ENCODE measurements around the gene FAM50B. TPM values are rescaled to one million over a fixed set of nuclear protein-coding genes. Genes with fewer than 3 reads are reported as not detected.

The FAM50B gene
- total RNA-seq, 1 donor from 2014 or later, result 3.1 TPM

DNA sequence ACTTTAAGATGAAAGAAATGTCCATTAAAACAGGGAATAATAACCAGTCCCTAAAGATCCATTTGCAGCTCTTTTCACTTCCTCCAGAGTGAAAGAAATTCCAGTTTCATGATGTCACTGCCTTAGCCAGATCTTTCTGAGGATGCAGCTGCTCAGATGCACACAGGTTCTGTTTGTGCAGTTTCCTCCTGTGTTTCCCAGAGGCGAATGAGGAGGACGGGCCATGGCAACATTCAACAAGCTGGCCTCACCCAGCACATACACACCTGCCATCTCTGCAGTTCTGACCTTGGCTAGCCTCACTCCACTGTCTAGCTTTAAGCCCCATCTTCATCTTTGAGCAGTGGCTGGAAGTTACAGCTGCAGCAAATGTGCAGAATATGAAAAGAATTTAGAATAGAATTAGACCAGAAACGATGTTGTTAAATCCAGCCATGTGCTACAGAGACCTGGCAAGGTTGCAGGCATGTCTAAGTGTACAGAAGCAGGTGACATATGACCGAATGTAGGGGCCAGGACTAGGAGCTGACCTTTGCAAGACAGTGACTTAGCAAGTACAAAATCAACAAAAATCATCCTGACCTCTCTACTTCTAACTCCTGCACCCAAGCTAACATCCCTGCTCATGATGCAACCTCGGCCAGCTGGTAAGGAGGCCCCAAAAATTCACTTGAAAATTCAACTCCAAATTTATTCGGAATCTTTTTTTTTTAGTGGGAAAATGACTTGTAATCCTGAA, 35.0 kb downstream of the FAM50B start:
- DNase-seq (ENCODE audit: low read depth), result no peak
- H3K4me3 ChIP-seq (ENCODE audit: low read depth, low read length), result no peak overlapping the region
- TF ChIP-seq, protein P1, sequence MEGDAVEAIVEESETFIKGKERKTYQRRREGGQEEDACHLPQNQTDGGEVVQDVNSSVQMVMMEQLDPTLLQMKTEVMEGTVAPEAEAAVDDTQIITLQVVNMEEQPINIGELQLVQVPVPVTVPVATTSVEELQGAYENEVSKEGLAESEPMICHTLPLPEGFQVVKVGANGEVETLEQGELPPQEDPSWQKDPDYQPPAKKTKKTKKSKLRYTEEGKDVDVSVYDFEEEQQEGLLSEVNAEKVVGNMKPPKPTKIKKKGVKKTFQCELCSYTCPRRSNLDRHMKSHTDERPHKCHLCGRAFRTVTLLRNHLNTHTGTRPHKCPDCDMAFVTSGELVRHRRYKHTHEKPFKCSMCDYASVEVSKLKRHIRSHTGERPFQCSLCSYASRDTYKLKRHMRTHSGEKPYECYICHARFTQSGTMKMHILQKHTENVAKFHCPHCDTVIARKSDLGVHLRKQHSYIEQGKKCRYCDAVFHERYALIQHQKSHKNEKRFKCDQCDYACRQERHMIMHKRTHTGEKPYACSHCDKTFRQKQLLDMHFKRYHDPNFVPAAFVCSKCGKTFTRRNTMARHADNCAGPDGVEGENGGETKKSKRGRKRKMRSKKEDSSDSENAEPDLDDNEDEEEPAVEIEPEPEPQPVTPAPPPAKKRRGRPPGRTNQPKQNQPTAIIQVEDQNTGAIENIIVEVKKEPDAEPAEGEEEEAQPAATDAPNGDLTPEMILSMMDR (conservative IDR thresholded peaks at IDR 0.05; ENCODE audit: low read depth, low read length), result no peak

GRCh38 chr6:3885262-3886036, 36.3 kb downstream of the FAM50B start:
- no peak overlapping the region for H3K4me3 ChIP-seq (ENCODE audit: low read depth, low read length)
- DNase-seq (ENCODE audit: low read depth), result no peak
- TF ChIP-seq, protein P1 (conservative IDR thresholded peaks at IDR 0.05; ENCODE audit: low read depth, low read length), result peak; percentile 59

DNA sequence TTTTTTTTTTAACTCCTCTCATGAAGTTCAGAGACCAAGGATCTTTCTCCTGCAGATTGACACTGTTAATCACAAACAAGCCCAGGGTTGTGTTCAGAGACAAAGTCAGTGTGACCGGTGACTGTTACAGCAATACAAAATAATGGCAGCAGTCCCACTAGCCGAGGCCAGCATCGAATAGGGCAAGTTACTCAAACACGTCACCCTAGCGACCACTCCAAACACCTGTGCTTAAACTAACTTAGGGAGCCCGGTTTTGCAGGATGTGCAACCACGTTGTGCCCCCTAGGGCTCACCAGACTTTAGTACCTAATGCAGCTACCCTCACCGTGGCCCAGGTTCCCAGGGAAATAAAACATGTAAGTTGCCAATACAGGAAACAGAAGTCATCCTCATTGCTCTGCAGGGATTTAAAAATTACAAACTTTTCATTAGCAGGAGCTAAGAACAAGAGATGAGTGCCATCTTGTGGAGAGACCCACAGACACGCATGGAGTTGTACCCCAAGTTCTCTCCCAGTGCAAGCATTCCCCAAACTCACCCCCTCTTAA, 38.1 kb downstream of the FAM50B start:
- no peak for DNase-seq (ENCODE audit: low read depth)

DNA sequence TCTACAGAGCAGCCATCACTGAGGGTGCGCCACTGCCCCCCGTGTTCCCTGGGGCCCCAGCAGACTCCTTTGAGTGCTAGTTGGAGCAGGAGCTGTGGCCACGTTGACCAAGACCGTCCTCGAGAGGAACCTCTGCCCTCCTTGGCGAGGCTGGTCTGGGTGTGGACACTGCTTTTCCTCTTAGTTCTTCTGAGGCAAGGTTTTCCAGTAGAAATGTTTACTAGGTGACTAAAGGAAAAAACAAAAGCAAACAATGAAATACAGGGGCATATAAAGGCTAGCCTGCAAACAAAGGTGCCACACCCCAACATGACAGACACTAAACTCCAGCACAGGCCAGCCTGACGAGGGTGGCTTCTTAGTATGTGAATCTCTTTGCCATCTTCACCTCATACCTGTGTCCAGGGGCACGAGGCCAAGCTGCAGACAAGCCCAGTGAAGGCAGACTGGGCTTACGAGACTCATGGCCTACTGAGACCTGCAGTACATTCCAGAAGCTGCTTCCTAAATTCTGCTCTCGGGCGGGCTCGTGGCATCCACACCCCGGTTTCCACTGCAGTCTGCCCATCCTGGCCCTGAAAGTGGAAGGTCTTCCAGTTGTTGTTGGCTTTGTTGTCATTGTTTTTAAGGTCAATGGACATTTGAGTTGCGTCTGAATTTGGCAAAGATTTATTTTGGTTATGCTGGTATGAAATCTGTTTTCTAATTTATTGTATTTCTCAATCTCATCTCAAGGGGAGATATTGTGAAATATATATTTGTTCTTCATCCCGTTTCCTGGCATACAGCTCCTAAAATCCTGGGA, 39.2 kb downstream of the FAM50B start:
- no peak for DNase-seq (ENCODE audit: low read depth)

More for the DNA sequence above, 38.1 kb downstream of the FAM50B start:
- TF ChIP-seq, protein P1 (conservative IDR thresholded peaks at IDR 0.05; ENCODE audit: low read depth, low read length), result peak; percentile 65
- no peak overlapping the region for H3K4me3 ChIP-seq (ENCODE audit: low read depth, low read length)

DNA sequence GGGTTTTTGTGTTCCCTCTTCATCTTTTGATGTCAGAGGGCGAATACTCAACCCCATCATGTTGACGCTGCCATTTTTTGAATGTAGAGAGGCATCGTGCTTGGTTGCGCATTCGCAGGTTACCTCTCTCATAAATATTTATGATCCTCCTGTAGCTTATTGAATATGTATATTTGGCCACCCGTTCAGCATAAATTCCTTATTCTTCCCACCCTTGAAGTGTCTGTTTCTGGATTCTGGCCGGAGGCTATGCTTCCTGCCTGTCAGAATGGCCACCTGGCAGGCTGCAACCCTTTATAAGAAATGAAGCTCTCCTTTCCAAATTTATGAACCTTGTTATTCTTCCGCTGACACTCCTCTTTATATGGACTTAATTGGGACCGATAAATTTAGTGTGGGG, 40.9 kb downstream of the FAM50B start:
- TF ChIP-seq, protein P1 (conservative IDR thresholded peaks at IDR 0.05; ENCODE audit: low read depth, low read length), result no peak
- DNase-seq (ENCODE audit: low read depth), result no peak
- no peak overlapping the region for H3K4me3 ChIP-seq (ENCODE audit: low read depth, low read length)

More for the DNA sequence above, 39.2 kb downstream of the FAM50B start:
- TF ChIP-seq, protein P1 (conservative IDR thresholded peaks at IDR 0.05; ENCODE audit: low read depth, low read length), result no peak
- H3K4me3 ChIP-seq (ENCODE audit: low read depth, low read length), result no peak overlapping the region

DNA sequence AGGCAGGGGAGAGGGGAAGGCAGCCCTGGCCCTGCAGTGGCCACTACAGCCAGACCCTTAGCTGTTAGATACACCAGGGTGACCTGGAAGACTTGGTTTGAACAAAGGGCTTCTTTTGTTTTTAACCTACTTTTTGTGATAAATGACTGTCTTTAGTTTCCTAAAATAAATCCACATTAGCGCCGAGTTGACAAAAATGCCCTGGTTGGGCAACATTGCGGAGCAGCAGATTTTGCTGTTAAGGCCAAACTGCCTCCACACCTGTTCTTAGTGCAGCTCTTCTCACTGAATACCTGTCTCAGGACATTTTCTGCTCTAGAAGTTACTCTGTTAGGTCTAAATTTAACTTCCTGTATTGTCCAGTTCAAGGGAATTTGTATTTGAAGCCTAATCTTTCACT, 42.7 kb downstream of the FAM50B start:
- TF ChIP-seq, protein P1 (conservative IDR thresholded peaks at IDR 0.05; ENCODE audit: low read depth, low read length), result no peak
- DNase-seq (ENCODE audit: low read depth), result no peak
- H3K4me3 ChIP-seq (ENCODE audit: low read depth, low read length), result no peak overlapping the region

Measured in epithelial cell of proximal tubule (primary cell).